AG04450 (cell line): ENCODE results near the gene CEMP1. TPM values are rescaled to one million over a fixed set of nuclear protein-coding genes. Genes with fewer than 3 reads are reported as not detected.

Experiments used
- CTCF ChIA-PET: fragments of 300-600, 350-600 bp; formaldehyde crosslinking; extraction: SDS; loops from one replicate; lab custom pipeline; 2022; ENCODE audit warnings: antibody characterized with exemption, inconsistent platforms; lab: Charles Lee
- POLR2A ChIA-PET: fragments of 350-600 bp; formaldehyde crosslinking; extraction: SDS; loops from one replicate; lab custom pipeline; 2021; ENCODE audit warnings: antibody characterized with exemption, inconsistent platforms; lab: Yijun Ruan, JAX
- DNase-seq: peaks from one replicate; pipeline ENCODE4 v3.0.0-alpha.2; 2011; ENCODE audit warnings: low read depth, low spot score
- H3K27ac ChIP-seq: one replicate; pipeline ENCODE4 v1.5.1; 2012; ENCODE audit warnings: low read depth, low read length, control low read depth
- H3K27me3 ChIP-seq: one replicate; pipeline ENCODE4 v1.6.0; 2012; ENCODE audit warnings: low read length; ENCODE audit not compliant: control insufficient read depth, insufficient read depth
- H3K4me3 ChIP-seq: 2 replicates; pipeline ENCODE4 v1.5.1; 2011; ENCODE audit warnings: mild to moderate bottlenecking, low read depth, low read length, control low read depth
- H3K9me3 ChIP-seq: 2 replicates; pipeline ENCODE4 v1.5.1; 2012; ENCODE audit warnings: low read length; ENCODE audit not compliant: control insufficient read depth, insufficient read depth
- polyA plus RNA-seq: library from polyadenylated mRNA; depleted of rRNA; stranded (reverse); fragments of >200 nt; gene quantifications from 2 replicates; pipeline ENCODE4 v1.2.3, GENCODE V29; 2011
- TF ChIP-seq, protein P1 (sequence below): IDR thresholded peaks from 2 replicates; pipeline ENCODE4 v1.5.1; 2011; ENCODE audit warnings: low read depth, low read length, control low read depth, inconsistent platforms

The CEMP1 gene
- polyA plus RNA-seq, 1 experiment, result not detected

GRCh38 chr16:2517954-2518605, 13.1 kb downstream of the CEMP1 start:
- ChIA-PET CTCF (no interaction called here), POLR2A (no interaction called here)
- no peak overlapping the region for H3K4me3 ChIP-seq
- peak overlapping the region; percentile 39 for H3K27ac ChIP-seq
- no peak for DNase-seq
- no peaks in the 10 kb centered on the region for H3K27me3 ChIP-seq
- peaks cover 4% of the 10 kb centered on the region; the same call in 1 of the 2 replicates for H3K9me3 ChIP-seq
- TF ChIP-seq, protein P1, sequence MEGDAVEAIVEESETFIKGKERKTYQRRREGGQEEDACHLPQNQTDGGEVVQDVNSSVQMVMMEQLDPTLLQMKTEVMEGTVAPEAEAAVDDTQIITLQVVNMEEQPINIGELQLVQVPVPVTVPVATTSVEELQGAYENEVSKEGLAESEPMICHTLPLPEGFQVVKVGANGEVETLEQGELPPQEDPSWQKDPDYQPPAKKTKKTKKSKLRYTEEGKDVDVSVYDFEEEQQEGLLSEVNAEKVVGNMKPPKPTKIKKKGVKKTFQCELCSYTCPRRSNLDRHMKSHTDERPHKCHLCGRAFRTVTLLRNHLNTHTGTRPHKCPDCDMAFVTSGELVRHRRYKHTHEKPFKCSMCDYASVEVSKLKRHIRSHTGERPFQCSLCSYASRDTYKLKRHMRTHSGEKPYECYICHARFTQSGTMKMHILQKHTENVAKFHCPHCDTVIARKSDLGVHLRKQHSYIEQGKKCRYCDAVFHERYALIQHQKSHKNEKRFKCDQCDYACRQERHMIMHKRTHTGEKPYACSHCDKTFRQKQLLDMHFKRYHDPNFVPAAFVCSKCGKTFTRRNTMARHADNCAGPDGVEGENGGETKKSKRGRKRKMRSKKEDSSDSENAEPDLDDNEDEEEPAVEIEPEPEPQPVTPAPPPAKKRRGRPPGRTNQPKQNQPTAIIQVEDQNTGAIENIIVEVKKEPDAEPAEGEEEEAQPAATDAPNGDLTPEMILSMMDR, result no peak

GRCh38 chr16:2516391-2517240, 14.6 kb downstream of the CEMP1 start:
- ChIA-PET CTCF (interaction anchor here (1.1 kb wide), 1 partner anchor 15 kb away, joined by 3 read pairs; no protein-coding TSS in a partner anchor), POLR2A (no interaction called here)
- Histone ChIP-seq H3K9me3 (peaks cover 4% of the 10 kb centered on the region; the same call in 1 of the 2 replicates), H3K27me3 (no peaks in the 10 kb centered on the region), H3K4me3 (peak overlapping the region; percentile 27), H3K27ac (peak overlapping the region; percentile 11)
- no peak for DNase-seq
- TF ChIP-seq, protein P1, result no peak

GRCh38 chr16:2515180-2515851, 15.9 kb downstream of the CEMP1 start:
- Histone ChIP-seq H3K4me3 (peak overlapping the region; percentile 70), H3K27ac (no peak overlapping the region), H3K27me3 (no peaks in the 10 kb centered on the region), H3K9me3 (peaks cover 4% of the 10 kb centered on the region; the same call in 1 of the 2 replicates)
- DNase-seq, result no peak
- TF ChIP-seq, protein P1, result no peak
- ChIA-PET CTCF (interaction anchor here (1.1 kb wide), 1 partner anchor 14 kb away, joined by 3 read pairs; no protein-coding TSS in a partner anchor), POLR2A (no interaction called here)

DNA sequence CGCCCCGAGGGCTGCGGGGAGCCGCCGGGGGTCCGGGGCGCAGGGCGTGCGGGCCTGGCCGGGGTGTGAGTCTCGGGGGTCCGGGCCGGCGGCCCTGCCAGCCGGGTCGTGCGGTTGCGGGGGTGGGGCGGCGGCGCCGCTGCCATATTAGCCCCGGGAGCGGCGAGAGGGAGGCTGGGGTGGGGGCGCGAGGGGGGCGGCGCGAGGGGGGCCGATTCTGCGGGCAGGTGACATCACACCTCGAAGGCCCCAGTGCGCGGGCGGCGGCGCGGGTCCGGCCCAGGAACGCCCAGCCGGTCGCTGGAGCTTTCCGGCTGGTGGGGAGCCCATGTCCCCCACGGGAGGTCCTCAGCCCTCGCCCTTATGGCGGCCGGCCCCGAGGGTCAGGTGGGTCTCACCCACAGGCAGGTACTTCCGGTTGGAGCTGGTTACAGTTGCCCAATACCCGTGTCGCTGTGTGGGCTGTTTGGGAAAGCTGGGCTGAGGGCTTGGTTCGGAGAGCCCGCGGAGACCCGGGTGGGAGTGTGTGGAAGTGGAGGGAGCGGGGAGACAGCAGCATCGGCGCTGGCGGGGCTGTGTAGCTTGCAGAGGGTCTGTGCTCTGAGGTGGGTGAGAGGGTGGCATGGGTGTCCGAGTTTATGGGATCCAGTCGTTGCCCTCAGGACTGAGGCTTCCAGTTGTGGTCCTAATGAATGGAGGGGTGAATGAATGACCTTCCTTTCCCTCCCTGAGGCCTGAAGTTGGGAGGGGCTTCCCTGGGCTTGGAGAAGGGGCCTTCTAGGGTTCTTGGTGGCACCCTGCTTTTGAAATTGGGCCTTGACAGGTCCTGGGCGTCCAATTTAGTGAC, 16.7 kb downstream of the CEMP1 start:
- CTCF ChIA-PET, result no interaction called here
- Histone ChIP-seq H3K4me3 (peak overlapping the region; percentile 70), H3K27ac (no peak overlapping the region), H3K27me3 (no peaks in the 10 kb centered on the region), H3K9me3 (peaks cover 4% of the 10 kb centered on the region; the same call in 1 of the 2 replicates)
- TF ChIP-seq, protein P1, result no peak
- no peak for DNase-seq
- POLR2A ChIA-PET, result interaction anchor here (1.0 to 1.2 kb wide), 4 partner anchors 13 to 55 kb away, joined by 3 to 6 read pairs (median 3); partner anchors contain the start of genes PDPK1 and TEDC2
